HepG2 (cell line): ENCODE measurements around the gene SERINC2. TPM values are rescaled to one million over a fixed set of nuclear protein-coding genes. Genes with fewer than 3 reads are reported as not detected.

ENCODE experiments used
- ARNT2 ChIP-seq: sonication (generic); formaldehyde crosslinking; IDR thresholded peaks from 2 replicates; pipeline ENCODE4 v1.8.0; 2022; ENCODE audit warnings: mild to moderate bottlenecking, low read depth, missing genetic modification reagents, moderate library complexity
- BHLHE40 ChIP-seq: IDR thresholded peaks from 2 replicates; pipeline ENCODE4 v1.6.1; 2011; ENCODE audit warnings: low read length, improper control_type of control experiment
- CCDC6 ChIP-seq: sonication (generic); formaldehyde crosslinking; IDR thresholded peaks from 2 replicates; pipeline ENCODE4 v1.8.1; 2022; ENCODE audit warnings: mild to moderate bottlenecking, missing genetic modification reagents, moderate library complexity
- EZH2 ChIP-seq: conservative IDR thresholded peaks from 2 replicates; pipeline ENCODE4 v1.6.1; 2012; ENCODE audit warnings: mild to moderate bottlenecking, low read depth, low read length, moderate library complexity
- FIP1L1 ChIP-seq: fragments of 200-400 bp; formaldehyde crosslinking; IDR thresholded peaks from 2 replicates; pipeline ENCODE4 v1.6.1; 2018; ENCODE audit warnings: low read depth, mild to moderate bottlenecking, low read length, moderate library complexity, borderline replicate concordance; ENCODE audit not compliant: insufficient read depth
- FOSL2 ChIP-seq: sonication (generic); formaldehyde crosslinking; IDR thresholded peaks from 2 replicates; pipeline ENCODE4 v1.4.0; 2020; ENCODE audit warnings: missing genetic modification reagents
- RAD21 ChIP-seq: fragments of 450-650 bp; formaldehyde crosslinking; IDR thresholded peaks from 2 replicates; pipeline ENCODE4 v1.5.0; 2020; ENCODE audit warnings: mild to moderate bottlenecking
- RBAK ChIP-seq: sonication (generic); formaldehyde crosslinking; IDR thresholded peaks from 2 replicates; pipeline ENCODE4 v1.5.1; 2020; ENCODE audit warnings: mild to moderate bottlenecking, missing genetic modification reagents
- TCF7L2 ChIP-seq: IDR thresholded peaks from 2 replicates; pipeline ENCODE4 v1.6.1; 2011; ENCODE audit warnings: mild to moderate bottlenecking, low read depth, low read length, moderate library complexity
- YEATS4 ChIP-seq: sonication (generic); formaldehyde crosslinking; IDR thresholded peaks from 2 replicates; pipeline ENCODE4 v1.4.0; 2020; ENCODE audit warnings: missing genetic modification reagents, borderline replicate concordance
- ZBTB21 ChIP-seq: sonication (generic); formaldehyde crosslinking; IDR thresholded peaks from 2 replicates; pipeline ENCODE4 v1.4.0; 2020; ENCODE audit warnings: missing genetic modification reagents
- ZBTB33 ChIP-seq: sonication (generic); formaldehyde crosslinking; IDR thresholded peaks from 2 replicates; pipeline ENCODE4 v1.4.0; 2020; ENCODE audit warnings: missing genetic modification reagents
- ZMAT5 ChIP-seq: sonication (generic); formaldehyde crosslinking; IDR thresholded peaks from 2 replicates; pipeline ENCODE4 v1.5.0; 2020; ENCODE audit warnings: mild to moderate bottlenecking, low read depth, missing genetic modification reagents, borderline replicate concordance
- ZNF652 ChIP-seq: IDR thresholded peaks from 2 replicates; pipeline ENCODE4 v1.6.1; 2016; ENCODE audit warnings: low read depth, borderline replicate concordance
- ZNF713 ChIP-seq: sonication (generic); formaldehyde crosslinking; IDR thresholded peaks from 2 replicates; pipeline ENCODE4 v1.4.0; 2020; ENCODE audit warnings: mild to moderate bottlenecking, missing genetic modification reagents
- ZNF720 ChIP-seq: sonication (generic); formaldehyde crosslinking; IDR thresholded peaks from 2 replicates; pipeline ENCODE4 v1.4.0; 2020; ENCODE audit warnings: missing genetic modification reagents
- ZNF768 ChIP-seq: sonication (generic); formaldehyde crosslinking; IDR thresholded peaks from 2 replicates; pipeline ENCODE4 v1.4.0; 2020; ENCODE audit warnings: missing genetic modification reagents
- ZSCAN9 ChIP-seq: IDR thresholded peaks from 2 replicates; pipeline ENCODE4 v1.6.1; 2016; ENCODE audit warnings: borderline replicate concordance
- polyA plus RNA-seq, 8 experiments: library from polyadenylated mRNA; depleted of rRNA in 3 of 8; stranded (reverse) in 7 of 8; unstranded in 1 of 8; fragments of >200 nt; fragmentation: Illumina TruSeq in 4 of 8; extraction: Trizol in 4 of 8; gene quantifications; 2 replicates each; pipeline versions ENCODE4 v1.2.1 to v1.2.3, GENCODE V29; 2011 to 2016; ENCODE audit warnings: low read depth in 4 of 8, missing spikeins in 1 of 8, mixed read lengths in 1 of 8; ENCODE audit not compliant: insufficient read depth in 1 of 8
- total RNA-seq, 5 experiments: library from RNA; depleted of rRNA; stranded (reverse); fragments of >200 nt; fragmentation: Illumina TruSeq; extraction: Trizol; gene quantifications; 2 replicates each; pipeline ENCODE4 v1.2.3, GENCODE V29; 2016; ENCODE audit warnings: low read depth in 1 of 5
- TF ChIP-seq, protein P1 (sequence below): sonication (generic); formaldehyde crosslinking; IDR thresholded peaks from 2 replicates; pipeline ENCODE4 v1.5.0; 2020; ENCODE audit warnings: missing genetic modification reagents
- TF ChIP-seq, protein P2 (sequence below): sonication (generic); formaldehyde crosslinking; IDR thresholded peaks from 2 replicates; pipeline ENCODE4 v1.8.1; 2023; ENCODE audit warnings: mild to moderate bottlenecking, missing genetic modification reagents, borderline replicate concordance
- TF ChIP-seq, protein P3 (sequence below): sonication (generic); formaldehyde crosslinking; IDR thresholded peaks from 2 replicates; pipeline ENCODE4 v1.4.0; 2020; ENCODE audit warnings: mild to moderate bottlenecking, missing genetic modification reagents
- TF ChIP-seq, protein P4 (sequence below): IDR thresholded peaks from 2 replicates; pipeline ENCODE4 v1.6.1; 2018; ENCODE audit warnings: missing genetic modification reagents

SERINC2 gene
- total and polyA plus RNA-seq, 2 of the 13 experiments (the other 11 are each of a cell fraction or from before 2014, with no cell fraction given) = 4.8 to 126 TPM

GRCh38 chr1:31417148-31417547, 4.1 kb downstream of the SERINC2 start (continued):
- TF ChIP-seq CCDC6 (0 out of 2 replicates have a peak, but pooled peaks have one; percentile 33), ZNF720 (CRISPR knock-in tag) (no peak), RBAK (CRISPR knock-in tag) (no peak), ZNF768 (no peak), ZMAT5 (no peak), FIP1L1 (no peak), EZH2 (no peak), TCF7L2 (no peak), YEATS4 (CRISPR knock-in tag) (no peak; the same call in 1 of the 2 replicates), ZBTB21 (CRISPR knock-in tag) (no peak), RAD21 (CRISPR knock-in tag) (no peak), ZBTB33 (peak; percentile 45; the same call in 1 of the 2 replicates), ZNF652 (CRISPR knock-in tag) (peak; percentile 35; the same call in 1 of the 2 replicates), ZNF713 (no peak), FOSL2 (CRISPR knock-in tag) (peak; percentile 80), BHLHE40 (peak; percentile 5; the same call in 1 of the 2 replicates), ZSCAN9 (CRISPR knock-in tag) (no peak), ARNT2 (CRISPR knock-in tag) (0 out of 2 replicates have a peak, but pooled peaks have one; percentile 49)
- TF ChIP-seq, protein P1, sequence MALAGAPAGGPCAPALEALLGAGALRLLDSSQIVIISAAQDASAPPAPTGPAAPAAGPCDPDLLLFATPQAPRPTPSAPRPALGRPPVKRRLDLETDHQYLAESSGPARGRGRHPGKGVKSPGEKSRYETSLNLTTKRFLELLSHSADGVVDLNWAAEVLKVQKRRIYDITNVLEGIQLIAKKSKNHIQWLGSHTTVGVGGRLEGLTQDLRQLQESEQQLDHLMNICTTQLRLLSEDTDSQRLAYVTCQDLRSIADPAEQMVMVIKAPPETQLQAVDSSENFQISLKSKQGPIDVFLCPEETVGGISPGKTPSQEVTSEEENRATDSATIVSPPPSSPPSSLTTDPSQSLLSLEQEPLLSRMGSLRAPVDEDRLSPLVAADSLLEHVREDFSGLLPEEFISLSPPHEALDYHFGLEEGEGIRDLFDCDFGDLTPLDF = no peak
- TF ChIP-seq, protein P2, sequence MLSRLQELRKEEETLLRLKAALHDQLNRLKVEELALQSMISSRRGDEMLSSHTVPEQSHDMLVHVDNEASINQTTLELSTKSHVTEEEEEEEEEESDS (CRISPR knock-in tag) = no peak
- TF ChIP-seq, protein P3, sequence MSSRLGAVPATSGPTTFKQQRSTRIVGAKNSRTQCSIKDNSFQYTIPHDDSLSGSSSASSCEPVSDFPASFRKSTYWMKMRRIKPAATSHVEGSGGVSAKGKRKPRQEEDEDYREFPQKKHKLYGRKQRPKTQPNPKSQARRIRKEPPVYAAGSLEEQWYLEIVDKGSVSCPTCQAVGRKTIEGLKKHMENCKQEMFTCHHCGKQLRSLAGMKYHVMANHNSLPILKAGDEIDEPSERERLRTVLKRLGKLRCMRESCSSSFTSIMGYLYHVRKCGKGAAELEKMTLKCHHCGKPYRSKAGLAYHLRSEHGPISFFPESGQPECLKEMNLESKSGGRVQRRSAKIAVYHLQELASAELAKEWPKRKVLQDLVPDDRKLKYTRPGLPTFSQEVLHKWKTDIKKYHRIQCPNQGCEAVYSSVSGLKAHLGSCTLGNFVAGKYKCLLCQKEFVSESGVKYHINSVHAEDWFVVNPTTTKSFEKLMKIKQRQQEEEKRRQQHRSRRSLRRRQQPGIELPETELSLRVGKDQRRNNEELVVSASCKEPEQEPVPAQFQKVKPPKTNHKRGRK (CRISPR knock-in tag) = no peak
- TF ChIP-seq, protein P4, sequence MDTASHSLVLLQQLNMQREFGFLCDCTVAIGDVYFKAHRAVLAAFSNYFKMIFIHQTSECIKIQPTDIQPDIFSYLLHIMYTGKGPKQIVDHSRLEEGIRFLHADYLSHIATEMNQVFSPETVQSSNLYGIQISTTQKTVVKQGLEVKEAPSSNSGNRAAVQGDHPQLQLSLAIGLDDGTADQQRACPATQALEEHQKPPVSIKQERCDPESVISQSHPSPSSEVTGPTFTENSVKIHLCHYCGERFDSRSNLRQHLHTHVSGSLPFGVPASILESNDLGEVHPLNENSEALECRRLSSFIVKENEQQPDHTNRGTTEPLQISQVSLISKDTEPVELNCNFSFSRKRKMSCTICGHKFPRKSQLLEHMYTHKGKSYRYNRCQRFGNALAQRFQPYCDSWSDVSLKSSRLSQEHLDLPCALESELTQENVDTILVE = no peak
